ENCODE data around the gene FBXO39. TPM values are rescaled to one million over a fixed set of nuclear protein-coding genes. Genes with fewer than 3 reads are reported as not detected.

FBXO39 gene
- polyA plus RNA-seq, 2 of the 4 experiments (the other 2 are of a cell fraction), result not detected

- no peak for TF ChIP-seq MYC (IDR thresholded peaks at IDR 0.05; ENCODE audit: borderline replicate concordance, low read length)
- TF ChIP-seq JUN (IDR thresholded peaks at IDR 0.05), result no peak
- no peak for TF ChIP-seq RNF2 (IDR thresholded peaks at IDR 0.05; ENCODE audit: borderline replicate concordance, low read depth)
- no peak for TF ChIP-seq JUNB (IDR thresholded peaks at IDR 0.05)
- TF ChIP-seq HOXB5 (CRISPR knock-in tag; IDR thresholded peaks at IDR 0.05), result no peak
Observed at GRCh38 chr17:6787081-6787693, 11.2 kb downstream of the FBXO39 start (continued).

GRCh38 chr17:6789146-6789545 is 13.1 kb downstream of the FBXO39 start:
- Histone ChIP-seq H3K4me3 (no peak overlapping the region), H3K4me2 (no peak overlapping the region), H3K27ac (no peak overlapping the region), H3K4me1 (no peaks in the 10 kb centered on the region), H3K9me3 (peaks cover 7% of the 10 kb centered on the region; the same call in 2 of the 3 replicates)
- DNase-seq (ENCODE audit: low read depth in 1 of 2, low spot score in 1 of 2) (no peak), FAIRE-seq (no peak), ATAC-seq (no peak)
- no peak for TF ChIP-seq REST (IDR thresholded peaks at IDR 0.05)
- TF ChIP-seq RCOR1 (IDR thresholded peaks at IDR 0.05; ENCODE audit: low read depth, low read length), result no peak
- no peak for TF ChIP-seq GATA3 (IDR thresholded peaks at IDR 0.05; ENCODE audit: borderline replicate concordance)
- no peak for TF ChIP-seq MYC (IDR thresholded peaks at IDR 0.05; ENCODE audit: borderline replicate concordance, low read length)
- TF ChIP-seq MAZ (IDR thresholded peaks at IDR 0.05; ENCODE audit: borderline replicate concordance, low read depth, low read length), result no peak
- no peak for TF ChIP-seq JUNB (IDR thresholded peaks at IDR 0.05)
- TF ChIP-seq CBX8 (IDR thresholded peaks at IDR 0.05), result no peak
- no peak for TF ChIP-seq RARB (CRISPR knock-in tag; IDR thresholded peaks at IDR 0.05)
- TF ChIP-seq TFCP2L1 (CRISPR knock-in tag; IDR thresholded peaks at IDR 0.05), result no peak
- no peak for TF ChIP-seq ZSCAN20 (CRISPR knock-in tag; IDR thresholded peaks at IDR 0.05)
- TF ChIP-seq USF2 (IDR thresholded peaks at IDR 0.05), result no peak
- no peak for TF ChIP-seq HES2 (IDR thresholded peaks at IDR 0.05)
- ChIA-PET CTCF (interaction anchor here (0.8 to 1.6 kb wide), 4 partner anchors 11 to 216 kb away, joined by 3 to 6 read pairs (median 4); no protein-coding TSS in a partner anchor), POLR2A (no interaction called here)
- WGBS (ENCODE audit: missing lambda C conversion rate), result 4% methylated on average over 4 of the region's 4 CpGs

GRCh38 chr17:6793748-6794493 is 17.9 kb downstream of the FBXO39 start:
- WGBS (ENCODE audit: missing lambda C conversion rate), result 32% methylated on average over 5 of the region's 5 CpGs
- POLR2A ChIA-PET, result no interaction called here
- no peak overlapping the region for H3K27ac ChIP-seq
- TF ChIP-seq MAFK (IDR thresholded peaks at IDR 0.05; ENCODE audit: partially characterized antibody) (peak; percentile 97), ATOH8 (CRISPR knock-in tag; IDR thresholded peaks at IDR 0.05; ENCODE audit: low read depth) (no peak)
- H3K4me2 ChIP-seq, result no peak overlapping the region
- peak; percentile 59 for FAIRE-seq
- no peak overlapping the region for H3K4me3 ChIP-seq
- no peaks in the 10 kb centered on the region for H3K4me1 ChIP-seq
- no peak for DNase-seq (ENCODE audit: low read depth in 1 of 2, low spot score in 1 of 2)
- ATAC-seq, result no peak
- no peaks in the 10 kb centered on the region for H3K9me3 ChIP-seq
- CTCF ChIA-PET, result no interaction called here

Data from A549 (cell line).